AG08396 (cell line): ENCODE results near the gene IFNGR2.
A peak's percentile ranks its signal among the peaks of the same experiment; 100 is the strongest.
"Not testable (repeated sequence)": the region's sequence is repeated elsewhere in the genome, so short reads cannot be mapped to it uniquely, and the experiment has no call there.

Experiments used
- DNase-seq: peaks from one replicate; pipeline ENCODE4 v3.0.0; 2012; ENCODE audit warnings: low spot score, mixed read lengths

IFNGR2 gene

GRCh38 chr21:33437140-33437539, 33.9 kb downstream of the IFNGR2 start:
- DNase-seq: no peak

GRCh38 chr21:33441489-33442477, 38.6 kb downstream of the IFNGR2 start:
- peak; percentile 60 for DNase-seq

- no peak for DNase-seq
These were observed 40.0 kb downstream of the IFNGR2 start for GRCh38 chr21:33443194-33443593.

- DNase-seq: no peak
These were observed 41.3 kb downstream of the IFNGR2 start for GRCh38 chr21:33444499-33444898.

- DNase-seq: not testable (repeated sequence)
These were observed 43.4 kb downstream of the IFNGR2 start for GRCh38 chr21:33446620-33447019.

- no peak for DNase-seq
These were observed 46.4 kb downstream of the IFNGR2 start for GRCh38 chr21:33449616-33450015.

GRCh38 chr21:33451634-33452071, 48.4 kb downstream of the IFNGR2 start:
- DNase-seq: no peak

GRCh38 chr21:33452362-33452761, 49.1 kb downstream of the IFNGR2 start:
- DNase-seq: no peak

GRCh38 chr21:33455686-33456446, 52.7 kb downstream of the IFNGR2 start:
- DNase-seq: no peak

- DNase-seq: no peak
These were observed 55.6 kb downstream of the IFNGR2 start for GRCh38 chr21:33458861-33459260.

- no peak for DNase-seq
These were observed 58.5 kb downstream of the IFNGR2 start for GRCh38 chr21:33461538-33462250.

- DNase-seq: not testable (repeated sequence)
These were observed 66.0 kb downstream of the IFNGR2 start for GRCh38 chr21:33469183-33469582.

GRCh38 chr21:33470701-33471100, 67.5 kb downstream of the IFNGR2 start:
- DNase-seq: no peak

- DNase-seq: no peak
These were observed 70.1 kb downstream of the IFNGR2 start for GRCh38 chr21:33473344-33473743.

GRCh38 chr21:33477066-33477465, 73.9 kb downstream of the IFNGR2 start:
- no peak for DNase-seq

GRCh38 chr21:33478182-33478581, 75.0 kb downstream of the IFNGR2 start:
- no peak for DNase-seq

- DNase-seq: peak; percentile 71
These were observed 75.9 kb downstream of the IFNGR2 start for GRCh38 chr21:33478935-33479678.

- peak; percentile 99 for DNase-seq
These were observed 76.7 kb downstream of the IFNGR2 start, which contains the start of gene TMEM50B for GRCh38 chr21:33479679-33480480. TSS of gene TMEM50B (minus strand) at chr21:33479974. CDS start at chr21:33468885, 11,089 bp downstream.

- no peak for DNase-seq
These were observed 77.4 kb downstream of the IFNGR2 start for GRCh38 chr21:33480481-33481103.
